GM18520 (cell line): Measurements from ENCODE around the gene CRIP1.

Experiments
- ATAC-seq: cut with Tn5 transposase; IDR thresholded peaks from one replicate; pipeline ENCODE4 v1.9.1; 2021; ENCODE audit not compliant: unreplicated experiment

CRIP1 gene

GRCh38 chr14:105492031-105492970 is 5.6 kb downstream of the CRIP1 start:
- ATAC-seq: no peak

GRCh38 chr14:105492971-105493871 is 6.5 kb downstream of the CRIP1 start:
- no peak for ATAC-seq

GRCh38 chr14:105493921-105494605 is 7.4 kb downstream of the CRIP1 start:
- ATAC-seq: no peak

- no peak for ATAC-seq
Observed at GRCh38 chr14:105494606-105494929, 7.9 kb downstream of the CRIP1 start.

GRCh38 chr14:105495101-105495989 is 8.7 kb downstream of the CRIP1 start:
- ATAC-seq: no peak

- no peak for ATAC-seq
Observed at GRCh38 chr14:105495990-105496830, 9.5 kb downstream of the CRIP1 start.

- ATAC-seq: no peak
Observed at GRCh38 chr14:105496831-105497591, 10.3 kb downstream of the CRIP1 start.

GRCh38 chr14:105497671-105498429 is 11.2 kb downstream of the CRIP1 start:
- no peak for ATAC-seq

GRCh38 chr14:105498430-105499255 is 12.0 kb downstream of the CRIP1 start:
- no peak for ATAC-seq

GRCh38 chr14:105499256-105500035 is 12.8 kb downstream of the CRIP1 start:
- ATAC-seq: no peak

- no peak for ATAC-seq
Observed at GRCh38 chr14:105500036-105500725, 13.5 kb downstream of the CRIP1 start.

- no peak for ATAC-seq
Observed at GRCh38 chr14:105500726-105501101, 14.0 kb downstream of the CRIP1 start.

GRCh38 chr14:105501504-105502291 is 15.0 kb downstream of the CRIP1 start:
- no peak for ATAC-seq

- no peak for ATAC-seq
Observed at GRCh38 chr14:105502446-105503295, 16.0 kb downstream of the CRIP1 start.
